Fibroblast of skin of scalp (primary cell): ENCODE results near the gene DDC. TPM values are rescaled to one million over a fixed set of nuclear protein-coding genes. Genes with fewer than 3 reads are reported as not detected.

ENCODE experiments used
- DNase-seq: peaks from one replicate; pipeline ENCODE4 v3.0.0-alpha.2; 2013
- polyA plus RNA-seq, 2 experiments: library from polyadenylated mRNA; unstranded; fragments of 120-200 nt; gene quantifications; one replicate each; pipeline ENCODE4 v1.2.1, GENCODE V29; 2013; ENCODE audit not compliant: insufficient read length in 2 of 2

Gene DDC, protein sequence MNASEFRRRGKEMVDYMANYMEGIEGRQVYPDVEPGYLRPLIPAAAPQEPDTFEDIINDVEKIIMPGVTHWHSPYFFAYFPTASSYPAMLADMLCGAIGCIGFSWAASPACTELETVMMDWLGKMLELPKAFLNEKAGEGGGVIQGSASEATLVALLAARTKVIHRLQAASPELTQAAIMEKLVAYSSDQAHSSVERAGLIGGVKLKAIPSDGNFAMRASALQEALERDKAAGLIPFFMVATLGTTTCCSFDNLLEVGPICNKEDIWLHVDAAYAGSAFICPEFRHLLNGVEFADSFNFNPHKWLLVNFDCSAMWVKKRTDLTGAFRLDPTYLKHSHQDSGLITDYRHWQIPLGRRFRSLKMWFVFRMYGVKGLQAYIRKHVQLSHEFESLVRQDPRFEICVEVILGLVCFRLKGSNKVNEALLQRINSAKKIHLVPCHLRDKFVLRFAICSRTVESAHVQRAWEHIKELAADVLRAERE
- not detected for polyA plus RNA-seq (2013, experiment 1 of 2; ENCODE audit: insufficient read length)
- polyA plus RNA-seq (2013, experiment 2 of 2; ENCODE audit: insufficient read length) = 0.26 TPM

DNA sequence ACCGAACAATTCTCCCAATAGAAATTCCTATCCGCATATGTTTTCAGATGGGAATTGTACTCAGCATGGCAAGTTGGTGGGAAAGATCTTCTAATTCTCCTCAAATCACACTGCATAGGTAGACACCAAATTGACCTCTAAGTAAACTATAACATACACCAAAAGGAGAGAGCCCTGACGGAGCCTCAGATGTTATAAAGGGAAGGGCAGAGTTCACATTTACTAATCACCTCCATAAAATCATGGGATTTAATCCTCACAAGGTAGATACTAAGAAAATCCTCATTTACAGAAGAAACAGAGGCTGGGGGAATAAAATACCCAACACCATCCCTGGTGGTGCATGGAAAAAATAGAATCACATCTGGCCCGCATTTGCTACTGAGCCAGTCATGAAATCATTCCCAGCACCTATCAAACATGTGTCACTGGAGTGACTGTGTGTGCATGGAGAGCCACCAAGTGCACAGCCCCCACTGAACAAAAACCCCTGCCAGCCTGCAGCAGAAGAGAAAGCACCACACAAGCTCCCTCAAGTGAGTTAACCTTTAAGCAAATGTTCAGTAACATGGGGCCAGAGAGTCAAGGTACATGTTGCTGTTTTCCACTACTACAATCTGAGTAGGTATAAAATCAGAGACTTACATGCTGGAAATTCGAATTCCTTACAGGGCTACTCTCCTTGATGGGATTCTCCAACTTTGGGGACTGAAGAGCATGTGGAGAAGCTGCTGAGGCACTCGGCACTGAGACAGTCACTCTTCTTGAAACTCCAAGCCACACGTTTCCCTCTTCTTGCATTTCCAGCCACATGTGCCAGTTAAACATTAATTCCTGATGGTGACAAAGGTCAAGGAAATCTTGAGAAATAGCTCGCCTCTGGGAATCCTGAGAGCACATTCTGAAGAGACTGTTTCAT, at the start of gene DDC:
TSS of gene DDC (minus strand) at position 766 of the 919 bp plus-strand sequence. CDS start 21,320 bp downstream, outside the sequence.
- DNase-seq = no peak

DNA sequence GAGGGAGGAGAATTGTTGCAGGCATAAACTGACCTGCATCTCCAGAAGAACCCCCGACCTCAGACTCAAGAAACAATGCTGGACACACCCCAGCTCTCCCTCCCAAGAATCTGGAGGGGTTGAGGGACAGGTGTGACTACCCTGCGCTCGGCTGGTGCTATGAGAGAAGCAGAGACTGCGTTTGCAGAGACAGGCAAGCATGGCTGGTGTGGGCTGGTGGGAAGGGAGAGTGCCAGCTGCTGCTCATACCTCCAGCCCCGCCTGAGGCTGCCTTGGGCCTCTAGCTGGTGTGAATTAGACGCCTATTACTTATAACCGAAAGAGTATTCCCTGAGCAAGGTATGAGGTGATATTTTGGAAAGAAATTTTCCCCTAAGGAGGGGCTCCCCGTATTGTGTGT, 48.3 kb upstream of the DDC start:
- DNase-seq = no peak

DNA sequence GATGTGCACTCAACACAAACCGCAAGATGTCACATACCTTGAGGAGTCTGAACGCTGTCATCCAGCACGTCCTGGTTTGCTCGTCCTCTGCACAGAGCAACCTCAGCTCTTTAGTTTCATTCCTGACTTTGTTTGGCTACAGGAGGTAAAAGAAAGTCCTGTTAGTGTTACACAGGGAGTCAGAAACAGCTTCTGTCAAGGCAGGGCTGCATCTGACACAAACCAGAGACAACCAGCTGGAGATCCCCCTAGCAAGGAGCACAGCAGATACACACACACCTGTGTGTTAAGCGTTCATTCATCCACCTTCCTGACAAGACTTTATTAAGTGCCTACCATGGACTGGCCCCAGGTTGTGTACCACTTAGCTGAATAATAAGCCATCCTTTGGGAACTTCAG, 47.5 kb upstream of the DDC start:
- DNase-seq = no peak

DNA sequence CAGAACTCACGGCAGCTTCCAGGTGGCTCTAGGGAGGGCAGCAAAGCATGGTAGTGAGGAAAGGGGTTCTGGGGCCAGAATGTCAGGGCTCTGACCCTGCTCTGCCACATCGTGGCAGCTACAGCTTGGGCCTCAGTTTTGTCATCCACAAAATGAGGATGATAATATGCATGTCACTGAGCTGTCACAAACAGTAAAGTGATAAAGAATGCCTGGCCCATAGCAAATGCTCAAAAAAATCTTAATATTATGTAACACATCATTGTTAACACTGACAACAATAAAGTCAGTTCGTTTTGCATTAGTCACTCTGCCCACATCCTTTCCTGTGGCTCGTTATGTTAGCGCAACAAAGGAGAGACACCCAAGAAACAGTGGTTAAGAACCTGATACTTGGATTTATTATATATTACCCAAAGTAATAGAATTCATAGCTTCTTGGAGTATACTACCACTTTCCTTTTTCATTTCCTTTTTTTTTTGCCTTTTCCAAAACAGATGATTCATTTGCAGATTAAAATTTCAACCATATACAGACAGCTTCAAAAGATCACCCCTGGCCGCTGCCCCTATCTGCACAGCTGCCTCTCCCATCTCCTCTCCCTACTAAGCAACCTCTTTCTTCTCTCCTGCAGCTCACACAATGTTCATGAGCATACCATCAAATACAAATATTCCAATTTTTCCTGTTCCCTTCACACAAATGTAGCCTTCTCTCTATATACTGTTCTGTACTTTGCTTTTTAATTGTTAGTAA, 45.5 kb upstream of the DDC start:
- DNase-seq = no peak

DNA sequence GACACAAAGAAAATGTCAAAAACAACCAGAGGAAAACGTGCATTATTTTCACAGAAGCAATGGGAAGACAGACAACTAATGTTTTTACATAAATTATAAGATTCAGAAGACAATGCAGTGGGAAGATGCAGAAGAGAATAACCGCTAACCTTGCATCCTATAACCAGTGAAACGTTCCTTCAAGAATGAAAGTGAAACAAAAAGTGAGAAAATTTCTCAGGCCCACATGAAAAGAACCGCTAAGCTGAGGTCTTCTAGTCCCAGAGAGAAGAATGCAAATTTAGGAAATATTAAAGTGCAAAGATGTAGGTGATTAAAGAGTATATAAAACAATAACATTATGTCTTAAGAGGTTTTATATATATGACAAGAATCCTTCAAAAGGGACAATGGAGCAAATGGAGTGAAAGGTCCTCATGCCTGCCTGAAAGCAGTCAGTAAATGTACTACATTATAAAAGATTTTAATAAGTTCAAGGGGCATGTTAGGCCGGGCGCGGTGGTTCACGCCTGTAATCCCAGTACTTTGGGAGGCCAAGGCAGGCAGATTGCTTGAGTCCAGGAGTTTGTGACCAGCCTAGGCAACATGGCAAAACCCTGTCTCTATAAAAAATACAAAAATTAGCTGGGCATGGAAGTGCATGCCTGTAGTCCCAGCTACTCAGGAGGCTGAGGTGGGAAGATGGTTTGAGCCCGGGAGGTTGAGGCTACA, 43.1 kb upstream of the DDC start:
- DNase-seq = no peak

DNA sequence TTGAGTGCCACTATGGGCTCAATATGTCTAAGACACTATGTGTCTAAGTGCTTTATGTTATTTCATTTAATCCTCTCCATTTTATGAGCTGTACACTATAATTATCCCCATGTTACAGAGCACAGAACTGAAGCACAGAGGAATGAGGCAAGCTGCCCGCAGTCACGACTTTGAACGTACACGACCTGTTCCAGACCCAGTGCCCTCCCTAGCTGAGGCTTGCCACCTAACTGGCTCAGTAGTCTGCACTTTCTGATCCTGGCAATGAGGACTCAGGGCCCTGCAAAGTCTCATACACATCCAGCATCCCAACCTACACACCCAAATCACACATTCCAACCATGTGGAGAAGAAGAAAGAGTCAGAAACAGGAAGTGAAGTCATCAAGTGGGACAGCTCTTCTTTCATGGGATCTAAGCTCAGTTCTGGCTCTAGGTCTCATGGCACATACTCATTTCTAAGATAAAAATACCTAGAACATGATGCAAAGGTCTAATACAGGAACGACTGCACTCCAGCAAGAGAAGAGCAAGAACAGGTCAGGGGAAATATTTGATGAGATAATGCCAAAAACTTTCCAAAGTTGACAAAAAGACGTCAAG, 42.4 kb upstream of the DDC start:
- DNase-seq = no peak

DNA sequence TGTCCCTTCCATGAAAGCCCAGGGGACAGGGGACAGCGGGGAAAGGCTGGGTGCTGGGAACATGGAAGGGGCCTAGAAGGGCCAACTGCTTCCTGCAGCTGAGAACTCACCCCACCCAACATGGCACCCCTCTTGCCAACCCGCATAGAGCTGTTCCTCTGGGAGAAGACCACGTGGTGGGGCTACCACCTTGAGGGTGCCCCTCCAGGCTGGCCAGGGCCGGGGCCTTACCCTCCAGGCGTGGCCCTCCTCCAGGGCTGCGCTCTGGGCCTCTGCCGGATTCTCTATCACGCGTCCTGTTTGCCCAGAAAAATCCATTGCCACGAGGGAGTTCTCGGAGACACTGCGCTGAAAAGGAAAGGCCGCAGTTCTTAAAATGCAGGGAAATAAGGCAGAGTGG, 39.9 kb upstream of the DDC start:
- DNase-seq = no peak

DNA sequence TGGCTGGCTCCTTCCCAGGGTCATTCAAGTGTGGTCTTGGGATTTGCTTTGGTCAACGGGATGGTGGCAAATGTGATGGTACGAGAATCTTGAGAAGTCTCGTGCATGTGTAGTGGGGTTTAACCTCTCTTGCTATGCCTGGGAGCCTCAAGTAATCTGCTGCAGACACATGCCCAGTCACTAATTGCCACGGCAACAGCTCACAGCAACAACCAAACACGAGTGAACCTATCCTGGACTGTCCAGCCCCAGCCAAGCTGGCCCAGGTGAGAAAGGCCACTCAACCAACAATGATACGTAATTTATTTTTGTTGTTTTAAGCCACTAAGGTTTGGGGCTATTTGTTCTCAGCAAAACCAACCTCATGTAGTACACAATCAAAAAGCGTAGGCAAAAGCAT, 38.1 kb upstream of the DDC start:
- no peak for DNase-seq

DNA sequence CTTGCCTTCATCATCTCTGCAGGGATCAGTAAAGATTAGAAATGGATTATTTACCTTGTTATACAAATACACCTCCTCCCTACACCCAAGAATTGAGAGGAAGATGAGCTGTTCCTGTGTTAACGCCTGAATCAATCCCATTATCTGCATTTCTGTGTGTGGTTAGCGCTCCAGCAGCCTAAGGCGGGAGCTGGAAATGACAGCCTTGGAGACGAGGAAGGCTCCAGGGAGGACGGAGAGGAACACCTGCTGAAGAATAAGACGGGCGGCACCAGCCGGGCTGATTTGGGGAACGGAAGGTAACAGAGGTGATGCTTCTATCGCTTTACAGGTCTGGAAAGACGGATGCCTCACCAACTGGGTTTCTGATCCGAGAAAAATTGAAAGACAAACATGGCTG, 34.2 kb upstream of the DDC start:
- DNase-seq = no peak

DNA sequence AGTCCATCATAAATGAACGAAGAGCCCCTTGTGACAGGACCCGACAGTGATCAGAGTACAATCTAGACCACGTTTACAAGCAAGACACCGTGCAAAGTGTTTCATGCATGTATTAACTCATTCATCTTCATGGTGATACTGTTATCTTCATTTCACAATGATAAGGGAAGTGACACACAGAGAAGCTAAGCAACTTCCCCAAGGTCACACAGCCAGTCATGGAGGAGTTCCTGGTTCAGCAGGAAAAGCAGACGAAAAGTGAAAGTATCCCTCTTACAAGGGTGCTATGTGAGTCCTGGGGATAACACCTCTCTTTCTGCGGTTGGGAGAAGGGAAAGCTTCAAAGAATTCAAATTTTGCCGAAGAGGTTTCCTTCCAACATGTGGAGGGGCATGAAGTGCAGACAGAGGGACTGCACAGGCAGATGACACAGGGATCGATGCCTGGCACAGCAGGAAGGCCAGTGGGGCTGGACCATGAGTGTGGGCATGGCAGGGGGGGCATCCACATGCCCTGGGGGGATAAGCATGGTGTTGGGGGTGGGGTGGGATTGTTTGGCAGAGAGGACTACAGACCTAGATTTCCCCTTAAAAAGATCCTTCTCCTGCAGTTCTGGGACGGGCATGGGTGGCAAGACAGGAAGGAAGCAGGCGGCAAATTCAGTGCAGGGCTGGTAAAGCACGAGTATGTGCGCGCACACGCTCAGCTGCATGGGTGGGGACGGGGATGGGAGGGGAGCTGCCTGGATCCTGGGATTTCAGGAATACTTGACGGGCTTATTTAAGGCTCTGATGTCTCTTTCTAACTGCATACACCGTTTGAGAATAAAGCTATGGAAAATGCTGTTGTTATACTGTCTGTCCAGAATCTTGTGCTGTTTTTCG, 33.5 kb upstream of the DDC start:
- DNase-seq = no peak

DNA sequence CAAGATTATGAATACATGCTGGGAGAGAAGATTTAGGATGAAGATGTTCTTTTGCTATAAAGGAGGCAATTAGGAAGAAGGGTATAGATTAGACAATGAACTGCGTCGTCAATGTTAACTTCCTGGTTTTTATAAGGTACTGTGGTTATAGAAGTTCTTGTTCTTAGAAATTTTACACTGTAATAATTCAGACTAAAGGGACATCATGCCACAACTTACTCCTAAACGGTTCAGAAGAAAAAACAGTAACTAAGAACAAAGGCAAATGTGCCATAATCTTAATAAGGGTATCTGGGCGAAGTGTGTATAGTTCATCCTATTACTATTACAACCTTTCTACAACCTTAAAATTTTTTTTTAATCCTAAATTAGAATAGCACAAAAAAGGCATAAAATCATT, 31.3 kb upstream of the DDC start:
- DNase-seq = no peak

DNA sequence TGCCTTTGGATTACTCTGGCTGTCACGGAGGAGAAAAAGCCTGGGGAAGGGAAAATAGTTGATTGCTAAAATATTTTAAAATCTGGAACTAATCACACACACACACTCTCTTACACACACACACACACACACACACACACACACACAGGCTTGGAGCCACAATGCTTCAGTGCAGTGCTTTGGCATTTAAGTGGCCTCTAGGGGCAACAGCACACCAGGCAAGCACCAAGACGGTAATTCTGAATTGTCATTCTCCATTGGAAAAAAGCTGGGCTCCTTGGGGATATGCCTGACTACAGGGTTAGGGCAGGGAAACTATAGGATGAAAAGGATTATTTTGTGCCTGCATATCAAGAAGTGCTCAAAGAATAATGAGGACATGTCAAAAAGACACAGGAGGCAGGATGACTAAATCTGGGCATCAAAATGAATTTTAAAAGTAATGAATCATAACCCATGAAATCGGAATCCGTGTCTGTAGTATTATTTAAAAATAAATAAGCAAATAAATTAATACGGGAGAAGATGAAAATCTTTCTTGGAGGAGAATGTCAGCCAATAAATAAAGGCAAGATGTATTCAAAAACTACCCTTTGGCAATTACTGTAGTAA, 30.4 kb upstream of the DDC start:
- peak; percentile 63 for DNase-seq

DNA sequence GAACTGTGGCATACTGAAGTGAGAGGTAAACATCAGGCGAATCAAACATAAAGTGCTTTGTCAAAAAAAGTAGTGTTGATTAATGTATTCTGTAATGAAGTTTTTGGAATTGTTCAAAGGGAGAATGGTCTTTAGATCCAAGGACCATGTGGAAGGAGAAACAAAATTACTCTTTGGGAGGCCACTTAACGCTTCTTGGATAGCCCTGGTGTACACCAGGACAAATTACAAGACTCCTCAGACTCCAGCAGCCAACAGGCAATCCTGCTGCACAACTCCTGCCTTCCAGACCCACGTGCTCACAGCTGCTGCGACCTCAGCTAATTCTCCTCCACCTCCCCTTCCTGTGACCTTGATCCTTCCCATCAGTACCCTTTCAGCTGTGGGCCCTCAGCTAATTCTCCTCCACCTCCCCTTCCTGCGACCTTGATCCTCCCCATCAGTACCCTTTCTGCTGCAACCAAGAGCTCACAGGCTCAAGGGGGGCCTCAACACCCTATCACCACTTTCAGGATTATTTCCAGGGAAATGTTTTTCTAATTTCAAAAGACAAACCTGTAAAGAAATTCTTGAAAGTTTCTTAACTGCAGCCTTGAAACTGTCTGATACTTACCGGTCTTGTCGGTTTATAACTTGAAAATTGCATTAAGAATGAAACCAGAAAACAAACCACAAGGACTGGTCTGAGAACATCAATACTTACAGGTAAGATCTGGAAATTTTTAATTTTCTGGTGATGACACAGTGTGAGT, 29.7 kb upstream of the DDC start:
- no peak for DNase-seq

DNA sequence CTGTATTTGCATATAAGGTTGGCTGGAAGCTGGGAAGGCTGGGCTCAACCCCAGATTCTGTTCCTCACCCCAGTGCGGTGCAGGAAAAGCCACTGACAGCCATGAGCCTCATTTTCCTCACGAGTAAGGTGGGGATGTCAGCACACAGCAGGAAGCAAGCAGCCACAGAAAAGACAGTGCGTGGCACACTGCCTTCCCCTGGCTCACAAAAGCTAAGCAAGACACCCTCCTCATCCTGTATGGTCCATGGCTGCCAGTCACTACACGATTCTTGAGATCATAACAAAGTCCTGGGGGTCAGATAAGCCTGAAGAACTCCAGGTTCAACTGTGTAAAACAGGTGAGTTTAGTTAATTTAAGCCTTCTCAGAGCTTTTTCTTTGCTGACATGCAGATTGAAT, 28.9 kb upstream of the DDC start:
- DNase-seq = no peak

DNA sequence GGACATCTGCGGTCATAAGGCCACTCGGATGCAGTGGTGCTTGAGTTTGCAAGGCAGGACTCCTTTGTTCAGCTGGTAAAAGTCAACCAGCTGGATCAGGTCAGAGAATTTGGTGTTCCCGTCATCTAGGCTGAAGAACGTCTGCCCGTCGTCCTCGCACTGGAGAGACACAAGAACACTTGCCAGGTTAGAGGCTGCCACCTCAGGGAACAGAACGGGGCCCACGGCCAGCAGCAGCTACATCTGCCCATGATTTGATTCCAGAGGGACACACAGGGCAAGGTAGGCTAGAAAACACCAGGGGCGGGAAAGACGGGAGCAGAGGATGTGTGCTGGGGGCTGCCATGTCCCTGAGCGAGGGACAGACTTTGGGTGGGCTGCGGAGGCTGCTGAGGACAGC, 27.7 kb upstream of the DDC start:
- DNase-seq = no peak

DNA sequence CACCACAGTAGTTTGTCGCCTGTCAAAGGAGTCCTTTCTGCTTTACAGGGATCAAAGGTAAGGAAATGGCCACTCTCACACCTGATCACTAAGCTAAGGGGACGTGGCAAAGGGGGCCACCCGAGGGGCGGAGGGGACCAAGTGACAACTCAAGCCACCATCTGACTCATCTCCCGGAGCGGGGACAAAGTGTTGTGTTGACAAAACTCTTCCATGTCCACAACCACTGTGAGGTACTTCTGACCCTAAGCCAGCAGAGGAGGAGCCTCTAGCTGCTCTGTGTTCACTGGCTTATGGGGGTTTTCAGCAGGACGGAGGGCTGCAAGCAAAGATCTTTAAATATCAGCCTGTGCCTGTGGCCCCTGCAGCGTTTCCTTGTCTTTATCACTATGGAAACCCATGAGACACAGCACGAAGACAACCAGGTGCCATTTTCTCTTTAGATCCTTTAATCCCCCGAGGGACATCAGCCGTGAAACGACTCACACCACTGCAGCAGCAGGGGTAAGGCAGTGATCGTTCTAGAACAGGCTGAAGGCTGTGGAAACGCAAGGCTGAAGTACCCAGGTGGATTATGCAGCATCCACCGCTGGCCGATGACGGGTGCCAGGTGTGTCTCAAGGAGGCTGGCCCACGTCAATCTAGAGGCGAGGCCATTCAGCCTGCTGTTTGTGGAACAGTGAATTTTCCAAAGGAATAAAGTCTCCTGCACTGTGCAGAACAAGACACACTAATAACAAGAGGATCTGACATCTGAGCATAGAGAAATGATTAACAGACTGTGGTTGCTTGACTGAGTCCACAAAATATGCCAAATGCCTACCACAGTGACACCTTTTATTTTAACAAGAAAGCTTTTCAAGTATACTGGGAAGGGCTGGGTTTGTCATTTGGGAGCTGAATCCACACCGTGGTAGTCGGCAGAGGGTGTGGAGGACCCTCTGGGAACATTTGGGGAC, 26.6 kb upstream of the DDC start:
- no peak for DNase-seq

DNA sequence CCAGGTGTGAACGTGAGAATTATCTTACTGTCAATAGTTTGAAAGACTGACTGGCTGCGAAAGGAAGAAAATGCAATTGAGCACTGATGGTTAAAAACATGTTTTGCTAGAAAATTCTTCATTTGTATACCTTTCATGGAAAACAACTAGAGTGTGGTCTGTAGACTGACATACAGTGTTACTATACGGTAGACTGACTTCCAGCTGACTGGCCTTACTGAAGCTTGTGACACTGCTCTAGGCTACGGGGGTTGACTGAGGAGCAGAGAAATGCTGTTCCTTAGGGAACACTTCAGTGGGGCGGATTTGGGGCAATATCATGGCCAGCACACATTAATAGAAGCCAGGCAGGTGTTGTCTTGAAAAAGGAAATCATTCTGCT, 25.9 kb upstream of the DDC start:
- DNase-seq = no peak

DNA sequence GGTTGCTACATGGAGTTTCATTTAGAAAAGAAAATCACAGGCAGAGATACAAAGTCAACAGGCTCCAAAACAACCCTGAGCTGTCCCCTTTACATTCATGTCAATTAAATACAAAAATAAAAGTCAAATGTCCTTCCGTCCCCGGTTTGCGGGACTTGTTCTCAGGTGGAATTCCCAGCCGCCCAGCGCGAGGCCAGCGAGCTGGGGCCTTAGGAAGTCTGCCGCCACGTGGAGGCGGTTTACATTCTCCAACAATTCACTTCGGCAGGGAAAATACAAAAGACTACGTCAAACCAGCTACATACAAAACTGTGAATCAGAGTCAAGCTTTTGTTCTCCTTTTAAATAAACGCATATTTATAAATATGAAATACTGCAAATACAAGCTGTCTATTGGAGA, 25.3 kb upstream of the DDC start:
- DNase-seq = no peak
